Thyroid gland (tissue), 4 donors: ENCODE measurements around the gene FAM210A.

ENCODE experiments used
- CTCF ChIP-seq, 6 experiments: fragments of 200-600 bp in 3 of 6; fragments of 450-650 bp in 3 of 6; sonication (generic) in 3 of 6; IDR thresholded peaks; one replicate each; pipeline ENCODE4 v1.5.1; 2016 to 2019; ENCODE audit warnings: antibody characterized with exemption in 6 of 6, mild to moderate bottlenecking in 2 of 6, inconsistent platforms in 1 of 6, moderate library complexity in 1 of 6
- POLR2A ChIP-seq, 2 donors: fragments of 450-650 bp; IDR thresholded peaks; one replicate each; pipeline ENCODE4 v1.6.1; 2017; ENCODE audit warnings: antibody characterized with exemption in 2 of 2, mild to moderate bottlenecking in 2 of 2, moderate library complexity in 1 of 2

- TF ChIP-seq CTCF (IDR thresholded peaks at IDR 0.05), result no peak
- TF ChIP-seq POLR2A (IDR thresholded peaks at IDR 0.05), result no peak
Observed at GRCh38 chr18:13658436-13659204, 67.7 kb downstream of the FAM210A start.
